ENCODE measurements around the gene UBE2K. TPM values are rescaled to one million over a fixed set of nuclear protein-coding genes. Genes with fewer than 3 reads are reported as not detected.

UBE2K gene
- total and polyA plus RNA-seq, 7 donors, result 25.2 to 56.4 (median 37.3) TPM

GRCh38 chr4:39687014-39687413 is 10.9 kb upstream of the UBE2K start:
- no peaks in the 10 kb centered on the region for H3K4me1 ChIP-seq
- H3K4me3 ChIP-seq, result no peak overlapping the region
- no peaks in the 10 kb centered on the region for H3K36me3 ChIP-seq
- H3K27ac ChIP-seq, result no peak overlapping the region
- no peak for DNase-seq
- no peaks in the 10 kb centered on the region for H3K27me3 ChIP-seq
- H3K9me3 ChIP-seq, result no peaks in the 10 kb centered on the region
- TF ChIP-seq POLR2A (IDR thresholded peaks at IDR 0.05) (no peak), EP300 (IDR thresholded peaks at IDR 0.05) (no peak), POLR2AphosphoS5 (IDR thresholded peaks at IDR 0.05) (no peak), CTCF (IDR thresholded peaks at IDR 0.05) (no peak)
- intact Hi-C loops (cut with DNase I), result no loop called here

GRCh38 chr4:39689970-39690369 is 8.0 kb upstream of the UBE2K start:
- H3K27me3 ChIP-seq, result no peaks in the 10 kb centered on the region
- intact Hi-C loops (cut with DNase I), result loop anchor here (10.0 kb wide), 1 partner anchor 135 kb away; no protein-coding TSS in a partner anchor
- TF ChIP-seq POLR2A (IDR thresholded peaks at IDR 0.05) (no peak), POLR2AphosphoS5 (IDR thresholded peaks at IDR 0.05) (no peak), EP300 (IDR thresholded peaks at IDR 0.05) (no peak), CTCF (IDR thresholded peaks at IDR 0.05) (no peak)
- no peak overlapping the region for H3K4me3 ChIP-seq
- no peaks in the 10 kb centered on the region for H3K9me3 ChIP-seq
- H3K4me1 ChIP-seq, result no peaks in the 10 kb centered on the region
- 58 to 70% methylated on average over 7 of the region's 7 CpGs for WGBS, 2 donors
- no peak for DNase-seq
- H3K36me3 ChIP-seq, result no peaks in the 10 kb centered on the region
- no peak overlapping the region for H3K27ac ChIP-seq

- TF ChIP-seq POLR2A (IDR thresholded peaks at IDR 0.05), result no peak
- no peak for TF ChIP-seq EP300 (IDR thresholded peaks at IDR 0.05)
- TF ChIP-seq POLR2AphosphoS5 (IDR thresholded peaks at IDR 0.05), result no peak
- TF ChIP-seq CTCF (IDR thresholded peaks at IDR 0.05), result peak in 1 of 4 experiments; percentile 7
- H3K4me3 ChIP-seq, result peak overlapping the region; percentile 86 to 97 (median 88)
- intact Hi-C loops (cut with DNase I), result loop anchor here (2.0 to 10.0 kb wide), 4 partner anchors 60 to 241 kb away; partner anchors contain the start of genes LIAS, RPL9, SMIM14 and UGDH
- peak; percentile 72 for DNase-seq
- peaks cover 0 to 50% (median 32%) of the 10 kb centered on the region in 4 donors for H3K4me1 ChIP-seq
- peak overlapping the region; percentile 93 to 96 (median 94) for H3K27ac ChIP-seq
- H3K36me3 ChIP-seq, result peaks cover 0 to 7% (median 0%) of the 10 kb centered on the region in 4 donors
- H3K27me3 ChIP-seq, result no peaks in the 10 kb centered on the region
- H3K9me3 ChIP-seq, result no peaks in the 10 kb centered on the region
- 1% methylated on average over 21 of the region's 21 CpGs for WGBS, 2 donors
Measured at GRCh38 chr4:39698424-39699009, 581 bp downstream of the UBE2K start.

GRCh38 chr4:39699687-39700409 is 1.9 kb downstream of the UBE2K start:
- H3K9me3 ChIP-seq, result no peaks in the 10 kb centered on the region
- 1 to 10% methylated on average over 4 of the region's 4 CpGs for WGBS, 2 donors
- H3K4me3 ChIP-seq, result peak overlapping the region in 3 of 4 donors; percentile 2 to 88 (median 86)
- no peaks in the 10 kb centered on the region for H3K27me3 ChIP-seq
- peaks cover 0 to 7% (median 0%) of the 10 kb centered on the region in 4 donors for H3K36me3 ChIP-seq
- H3K4me1 ChIP-seq, result peaks cover 0 to 50% (median 32%) of the 10 kb centered on the region in 4 donors
- TF ChIP-seq POLR2A (IDR thresholded peaks at IDR 0.05) (no peak), POLR2AphosphoS5 (IDR thresholded peaks at IDR 0.05) (peak in 1 of 4 donors; percentile 19)
- H3K27ac ChIP-seq, result peak overlapping the region in 3 of 4 donors; percentile 20 to 96 (median 94)
- intact Hi-C loops (cut with DNase I), result loop anchor here (2.0 to 10.0 kb wide), 4 partner anchors 61 to 243 kb away; partner anchors contain the start of genes LIAS, RPL9, SMIM14 and UGDH
- DNase-seq, result no peak

GRCh38 chr4:39700554-39700953 is 2.6 kb downstream of the UBE2K start:
- 29 to 51% methylated on average over 3 of the region's 3 CpGs for WGBS, 2 donors
- H3K4me3 ChIP-seq, result peak overlapping the region in 2 of 4 donors; percentile 86 to 88
- peak overlapping the region in 3 of 4 donors; percentile 20 to 96 (median 94) for H3K27ac ChIP-seq
- intact Hi-C loops (cut with DNase I), result no loop called here
- H3K27me3 ChIP-seq, result no peaks in the 10 kb centered on the region
- peaks cover 0 to 7% (median 0%) of the 10 kb centered on the region in 4 donors for H3K36me3 ChIP-seq
- peaks cover 0 to 49% (median 32%) of the 10 kb centered on the region in 4 donors for H3K4me1 ChIP-seq
- DNase-seq, result no peak
- no peaks in the 10 kb centered on the region for H3K9me3 ChIP-seq
- no peak for TF ChIP-seq EP300 (IDR thresholded peaks at IDR 0.05)
